ENCODE results near the gene CRKL. TPM values are rescaled to one million over a fixed set of nuclear protein-coding genes. Genes with fewer than 3 reads are reported as not detected.

Gene CRKL
- polyA plus RNA-seq, 2 of the 4 experiments (the other 2 are of a cell fraction): 21.4 to 22.8 TPM

- Histone ChIP-seq H3K27ac (peak overlapping the region; percentile 98), H3K4me3 (peak overlapping the region; percentile 84), H3K9me3 (no peaks in the 10 kb centered on the region), H3K4me2 (peak overlapping the region; percentile 74), H3K4me1 (peaks cover 23% of the 10 kb centered on the region)
- ChIA-PET CTCF (interaction anchor here (0.7 to 3.6 kb wide), 11 partner anchors 12 to 153 kb away, joined by 3 to 19 read pairs (median 5); partner anchors contain the start of gene CRKL), POLR2A (interaction anchor here (0.7 to 2.7 kb wide), 5 partner anchors 15 to 72 kb away, joined by 3 to 19 read pairs (median 8); partner anchors contain the start of genes LZTR1 and THAP7)
- FAIRE-seq (no peak), DNase-seq (ENCODE audit: low read depth in 1 of 2, low spot score in 1 of 2) (peak; percentile 30 to 53), ATAC-seq (peak; percentile 65 to 69)
- WGBS (ENCODE audit: missing lambda C conversion rate): no CpG with 5 or more reads among the region's 59 CpGs
- TF ChIP-seq TFCP2L1 (CRISPR knock-in tag; IDR thresholded peaks at IDR 0.05): no peak
- TF ChIP-seq ZFP36 (IDR thresholded peaks at IDR 0.05; ENCODE audit: borderline replicate concordance, partially characterized antibody): no peak
- TF ChIP-seq RCOR1 (IDR thresholded peaks at IDR 0.05; ENCODE audit: low read depth, low read length): no peak
- TF ChIP-seq MYC (IDR thresholded peaks at IDR 0.05; ENCODE audit: borderline replicate concordance, low read length): no peak
- no peak for TF ChIP-seq EHMT2 (IDR thresholded peaks at IDR 0.05; ENCODE audit: low read depth)
- peak; percentile 21; the same call in 1 of the 2 replicates for TF ChIP-seq PHF8 (IDR thresholded peaks at IDR 0.05; ENCODE audit: borderline replicate concordance, low read depth)
These were observed 40.0 kb downstream of the CRKL start for GRCh38 chr22:20957102-20957682.

DNA sequence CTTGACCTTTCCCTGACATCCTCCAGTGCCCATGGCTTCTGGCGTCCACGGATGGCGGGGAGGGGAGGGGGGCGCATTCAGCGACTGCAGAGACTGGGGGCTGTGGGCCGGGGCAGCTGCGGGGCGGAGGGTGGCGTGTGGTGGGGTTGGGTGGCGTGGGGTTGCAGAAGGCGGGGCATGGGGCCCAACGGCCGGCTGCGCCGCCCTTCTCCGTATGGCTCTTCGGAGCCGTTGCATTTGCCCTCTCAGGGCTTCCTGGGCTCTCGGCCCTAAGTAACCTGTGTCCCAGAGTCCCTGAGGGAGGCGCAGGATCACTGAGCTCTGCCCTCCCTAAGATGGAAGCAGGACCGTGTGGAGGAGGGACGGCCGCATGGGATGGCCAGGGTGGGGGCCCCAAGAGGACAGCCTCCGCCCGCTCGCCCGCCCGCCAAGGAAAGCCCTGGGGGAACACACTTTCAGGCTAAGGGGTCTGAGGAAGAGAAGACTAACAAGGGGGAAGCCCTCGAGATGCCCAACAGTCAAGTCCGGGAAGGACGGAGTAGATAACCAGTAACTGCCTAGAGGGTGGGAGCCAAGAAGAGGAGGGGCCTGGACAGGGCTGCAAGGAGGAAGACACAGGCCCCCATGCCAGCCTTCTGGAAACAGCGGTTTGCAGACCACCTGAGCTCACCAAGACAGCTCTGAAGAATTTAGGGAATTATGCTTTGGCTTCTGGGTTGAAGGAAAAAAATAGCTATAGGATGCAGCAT, 40.6 kb downstream of the CRKL start:
- 0% methylated on average over 8 of the region's 32 CpGs for WGBS (ENCODE audit: missing lambda C conversion rate)
- TF ChIP-seq TP53 (CRISPR knock-in tag; IDR thresholded peaks at IDR 0.05): no peak
- TF ChIP-seq, protein P1, sequence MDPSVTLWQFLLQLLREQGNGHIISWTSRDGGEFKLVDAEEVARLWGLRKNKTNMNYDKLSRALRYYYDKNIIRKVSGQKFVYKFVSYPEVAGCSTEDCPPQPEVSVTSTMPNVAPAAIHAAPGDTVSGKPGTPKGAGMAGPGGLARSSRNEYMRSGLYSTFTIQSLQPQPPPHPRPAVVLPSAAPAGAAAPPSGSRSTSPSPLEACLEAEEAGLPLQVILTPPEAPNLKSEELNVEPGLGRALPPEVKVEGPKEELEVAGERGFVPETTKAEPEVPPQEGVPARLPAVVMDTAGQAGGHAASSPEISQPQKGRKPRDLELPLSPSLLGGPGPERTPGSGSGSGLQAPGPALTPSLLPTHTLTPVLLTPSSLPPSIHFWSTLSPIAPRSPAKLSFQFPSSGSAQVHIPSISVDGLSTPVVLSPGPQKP (IDR thresholded peaks at IDR 0.05; ENCODE audit: low read depth, low read length): no peak
- TF ChIP-seq JUN (IDR thresholded peaks at IDR 0.05): peak in 1 of 2 experiments; percentile 37; a peak in 1 of 5 replicates
- TF ChIP-seq, protein P2, sequence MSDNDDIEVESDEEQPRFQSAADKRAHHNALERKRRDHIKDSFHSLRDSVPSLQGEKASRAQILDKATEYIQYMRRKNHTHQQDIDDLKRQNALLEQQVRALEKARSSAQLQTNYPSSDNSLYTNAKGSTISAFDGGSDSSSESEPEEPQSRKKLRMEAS (IDR thresholded peaks at IDR 0.05): peak; percentile 45; the same call in 1 of the 2 replicates
- no peak for TF ChIP-seq MYC (IDR thresholded peaks at IDR 0.05; ENCODE audit: borderline replicate concordance, low read length)
- TF ChIP-seq POLR2A (IDR thresholded peaks at IDR 0.05; ENCODE audit: low read length): peak; percentile 66
- no peak for TF ChIP-seq CEBPB (IDR thresholded peaks at IDR 0.05)
- no peak for TF ChIP-seq POLR2AphosphoS2 (conservative IDR thresholded peaks at IDR 0.05; ENCODE audit: low read length)
- TF ChIP-seq EP300 (IDR thresholded peaks at IDR 0.05): no peak
- Histone ChIP-seq H3K27ac (peak overlapping the region; percentile 98), H3K9me3 (no peaks in the 10 kb centered on the region), H3K4me1 (peaks cover 20% of the 10 kb centered on the region), H3K4me2 (peak overlapping the region; percentile 74), H3K4me3 (peak overlapping the region; percentile 84)
- no peak for FAIRE-seq
- ChIA-PET CTCF (interaction anchor here (0.7 to 3.6 kb wide), 11 partner anchors 10 to 145 kb away, joined by 3 to 19 read pairs (median 4); partner anchors contain the start of genes CRKL and LZTR1), POLR2A (interaction anchor here (1.0 to 2.7 kb wide), 5 partner anchors 14 to 72 kb away, joined by 3 to 19 read pairs (median 8); partner anchors contain the start of genes LZTR1 and THAP7)
- DNase-seq (ENCODE audit: low read depth in 1 of 2, low spot score in 1 of 2): peak; percentile 61 to 80
- ATAC-seq: peak; percentile 87 to 89

DNA sequence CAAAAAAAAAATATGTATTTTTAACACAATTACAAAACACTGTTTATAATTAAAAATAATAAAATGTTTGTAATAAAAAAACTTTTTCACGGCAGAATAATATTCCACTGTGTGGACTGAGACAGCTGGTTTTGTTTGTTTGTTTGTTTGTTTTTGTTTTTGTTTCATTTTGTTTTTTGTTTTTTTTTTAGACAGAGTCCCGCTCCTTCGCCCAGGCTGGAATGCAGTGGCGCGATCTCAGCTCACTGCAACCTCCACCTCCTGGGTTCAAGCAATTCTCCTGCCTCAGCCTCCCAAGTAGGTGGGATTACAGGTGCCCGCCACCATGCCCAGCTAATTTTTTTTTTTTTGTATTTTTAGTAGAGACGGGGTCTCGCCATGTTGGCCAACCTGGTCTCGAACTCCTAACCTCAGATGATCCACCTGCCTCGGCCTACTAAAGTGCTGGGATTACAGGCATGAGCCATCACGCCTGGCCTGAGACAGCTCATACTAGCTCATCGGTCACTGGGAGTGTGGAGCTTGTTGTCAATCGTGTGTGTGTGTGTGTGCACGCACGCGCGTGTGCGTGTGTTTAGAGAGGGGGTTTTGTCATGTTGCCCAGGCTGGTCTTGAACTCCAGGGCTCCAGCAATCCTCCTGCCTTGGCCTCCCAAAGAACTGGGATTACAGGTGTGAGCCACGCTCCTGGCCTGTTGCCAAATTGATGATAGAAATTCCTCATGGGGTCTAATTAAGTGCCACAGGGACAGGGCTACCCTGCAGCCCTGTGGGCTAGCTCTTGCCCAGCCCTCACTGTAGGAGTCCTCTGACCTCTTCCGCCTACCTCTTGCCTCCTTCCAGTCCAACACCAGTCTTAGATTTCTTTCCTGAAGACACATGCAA, 42.6 kb downstream of the CRKL start:
- CTCF ChIA-PET: interaction anchor here (0.6 to 4.2 kb wide), 7 partner anchors 10 to 122 kb away, joined by 3 to 24 read pairs (median 7); partner anchors contain the start of genes CRKL and LZTR1
- Histone ChIP-seq H3K4me3 (no peak overlapping the region), H3K27ac (no peak overlapping the region), H3K9me3 (no peaks in the 10 kb centered on the region), H3K4me1 (peaks cover 11% of the 10 kb centered on the region), H3K4me2 (no peak overlapping the region)
- 93% methylated on average over 20 of the region's 20 CpGs for WGBS (ENCODE audit: missing lambda C conversion rate)
- POLR2A ChIA-PET: interaction anchor here (2.7 kb wide), 1 partner anchor 22 kb away, joined by 19 read pairs; the partner anchor contains the start of gene LZTR1
- FAIRE-seq (no peak), ATAC-seq (no peak), DNase-seq (ENCODE audit: low read depth in 1 of 2, low spot score in 1 of 2) (no peak)
- TF ChIP-seq POLR2AphosphoS2 (conservative IDR thresholded peaks at IDR 0.05; ENCODE audit: low read length) (no peak), PHF8 (IDR thresholded peaks at IDR 0.05; ENCODE audit: borderline replicate concordance, low read depth) (no peak), E2F6 (IDR thresholded peaks at IDR 0.05; ENCODE audit: borderline replicate concordance, low read depth) (no peak), ZC3H11A (IDR thresholded peaks at IDR 0.05) (no peak), KDM5A (IDR thresholded peaks at IDR 0.05) (no peak), CEBPB (IDR thresholded peaks at IDR 0.05) (no peak), EP300 (IDR thresholded peaks at IDR 0.05) (no peak)

Data from A549 (cell line).